ENCODE data around the gene ACVR1B.

Gene ACVR1B

GRCh38 chr12:52035926-52036325, 84.4 kb downstream of the ACVR1B start:
- no peak for TF ChIP-seq SIN3A (IDR thresholded peaks at IDR 0.05; ENCODE audit: borderline replicate concordance, insufficient read depth, low read length)
- TF ChIP-seq TAF1 (IDR thresholded peaks at IDR 0.05; ENCODE audit: borderline replicate concordance, insufficient read depth, low read length), result no peak
- no peak for TF ChIP-seq POLR2AphosphoS5 (IDR thresholded peaks at IDR 0.05; ENCODE audit: low read depth, low read length)

DNA sequence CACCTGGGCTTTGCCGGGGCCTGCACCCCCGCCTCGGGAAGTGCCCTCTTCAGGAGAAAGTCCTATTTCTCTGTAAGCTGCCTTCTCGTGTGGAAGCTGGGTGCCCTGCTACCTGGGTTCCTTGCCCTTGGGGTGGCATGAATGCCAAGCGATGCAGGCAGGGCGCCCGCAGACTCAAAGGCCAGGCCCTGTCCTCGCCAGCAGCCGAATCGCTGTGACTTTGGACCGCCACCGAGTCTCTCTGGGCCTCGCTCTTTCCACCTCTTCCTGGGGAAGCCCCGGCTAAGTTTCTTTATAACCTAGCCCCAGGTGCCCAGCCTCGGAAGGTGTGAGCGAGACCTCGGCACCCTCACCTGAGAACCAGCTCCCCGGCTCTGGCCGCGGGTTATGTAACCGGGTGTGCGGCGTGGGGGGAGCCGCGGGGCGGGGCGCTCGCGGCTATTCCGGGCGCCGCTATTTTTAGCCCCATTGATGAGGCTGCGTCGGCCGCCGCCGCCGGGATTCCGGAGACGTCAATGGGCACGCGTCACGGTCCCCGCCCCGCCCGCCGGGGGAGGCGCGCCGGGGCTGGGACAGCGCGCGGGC, 85.2 kb downstream of the ACVR1B start:
- no peak for TF ChIP-seq POLR2AphosphoS5 (IDR thresholded peaks at IDR 0.05; ENCODE audit: low read depth, low read length)
- no peak for TF ChIP-seq TAF1 (IDR thresholded peaks at IDR 0.05; ENCODE audit: borderline replicate concordance, insufficient read depth, low read length)
- TF ChIP-seq FOXP2 (optimal IDR thresholded peaks at IDR 0.05; ENCODE audit: borderline replicate concordance, extremely low read depth, extremely low read length, insufficient read depth), result no peak
- TF ChIP-seq SIN3A (IDR thresholded peaks at IDR 0.05; ENCODE audit: borderline replicate concordance, insufficient read depth, low read length), result no peak
- TF ChIP-seq REST (IDR thresholded peaks at IDR 0.05; ENCODE audit: insufficient read depth in 1 of 2, low read depth in 2 of 2, low read length in 2 of 2), result no peak

GRCh38 chr12:52037248-52037861, 85.9 kb downstream of the ACVR1B start:
- TF ChIP-seq POLR2AphosphoS5 (IDR thresholded peaks at IDR 0.05; ENCODE audit: low read depth, low read length) (no peak), SIN3A (IDR thresholded peaks at IDR 0.05; ENCODE audit: borderline replicate concordance, insufficient read depth, low read length) (no peak), FOXP2 (optimal IDR thresholded peaks at IDR 0.05; ENCODE audit: borderline replicate concordance, extremely low read depth, extremely low read length, insufficient read depth) (no peak), TAF1 (IDR thresholded peaks at IDR 0.05; ENCODE audit: borderline replicate concordance, insufficient read depth, low read length) (no peak), REST (IDR thresholded peaks at IDR 0.05; ENCODE audit: insufficient read depth in 1 of 2, low read depth in 2 of 2, low read length in 2 of 2) (no peak)

DNA sequence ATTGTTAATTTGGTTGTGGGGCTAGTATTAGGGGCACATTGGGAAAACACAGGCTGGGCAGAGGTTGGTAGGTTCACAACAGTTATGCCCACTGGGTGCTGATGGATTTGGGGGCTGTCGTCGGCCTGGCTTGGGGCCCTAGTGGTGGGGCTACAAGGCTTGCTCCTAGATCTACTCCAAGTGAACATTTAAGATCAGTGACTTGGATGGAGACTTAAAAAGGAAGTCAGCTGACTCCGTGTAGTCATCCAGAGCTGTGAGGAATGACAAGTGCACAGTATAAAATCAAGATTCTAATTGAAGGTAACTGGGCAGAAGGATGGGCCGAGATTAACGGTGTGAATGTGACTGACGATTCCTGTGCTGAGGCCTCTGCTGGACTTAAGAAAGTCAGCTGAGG, 86.9 kb downstream of the ACVR1B start:
- TF ChIP-seq FOXP2 (optimal IDR thresholded peaks at IDR 0.05; ENCODE audit: borderline replicate concordance, extremely low read depth, extremely low read length, insufficient read depth) (no peak), TAF1 (IDR thresholded peaks at IDR 0.05; ENCODE audit: borderline replicate concordance, insufficient read depth, low read length) (no peak), POLR2AphosphoS5 (IDR thresholded peaks at IDR 0.05; ENCODE audit: low read depth, low read length) (no peak), SIN3A (IDR thresholded peaks at IDR 0.05; ENCODE audit: borderline replicate concordance, insufficient read depth, low read length) (no peak), REST (IDR thresholded peaks at IDR 0.05; ENCODE audit: insufficient read depth in 1 of 2, low read depth in 2 of 2, low read length in 2 of 2) (no peak)

- no peak for TF ChIP-seq FOXP2 (optimal IDR thresholded peaks at IDR 0.05; ENCODE audit: borderline replicate concordance, extremely low read depth, extremely low read length, insufficient read depth)
- no peak for TF ChIP-seq TAF1 (IDR thresholded peaks at IDR 0.05; ENCODE audit: borderline replicate concordance, insufficient read depth, low read length)
- no peak for TF ChIP-seq SIN3A (IDR thresholded peaks at IDR 0.05; ENCODE audit: borderline replicate concordance, insufficient read depth, low read length)
- no peak for TF ChIP-seq POLR2AphosphoS5 (IDR thresholded peaks at IDR 0.05; ENCODE audit: low read depth, low read length)
- no peak for TF ChIP-seq REST (IDR thresholded peaks at IDR 0.05; ENCODE audit: insufficient read depth in 1 of 2, low read depth in 2 of 2, low read length in 2 of 2)
These were observed 89.5 kb downstream of the ACVR1B start for GRCh38 chr12:52041035-52041434.

Data from PFSK-1 (cell line).